ENCODE results near the gene CDH11.

DNA sequence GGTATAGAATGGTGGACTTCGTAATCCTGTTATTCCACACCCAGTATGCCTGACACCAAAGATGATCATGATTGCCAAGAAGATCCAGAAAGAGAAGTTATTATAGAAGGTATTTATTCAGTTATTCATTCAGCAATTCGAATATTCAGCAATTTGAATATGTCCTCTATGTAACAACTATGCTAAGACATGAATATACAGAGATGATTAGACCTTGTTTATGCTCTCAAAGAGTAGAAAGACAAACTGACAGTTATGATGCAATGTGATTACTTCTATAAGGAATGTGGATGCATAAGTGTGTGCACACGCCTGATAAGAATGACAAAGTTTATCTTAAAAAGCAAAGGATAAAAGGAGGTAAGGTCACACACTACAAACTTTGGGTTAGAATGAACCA lies 218.1 kb downstream of the CDH11 start:
- TF ChIP-seq MTA3 (IDR thresholded peaks at IDR 0.05; ENCODE audit: borderline replicate concordance) = no peak
- TF ChIP-seq CEBPB (tag; IDR thresholded peaks at IDR 0.05) = no peak
- TF ChIP-seq ZFP91 (CRISPR knock-in tag; IDR thresholded peaks at IDR 0.05) = no peak
- TF ChIP-seq HNRNPK (IDR thresholded peaks at IDR 0.05; ENCODE audit: low read depth, low read length, poor library complexity, severe bottlenecking) = no peak
- TF ChIP-seq TCF7L2 (IDR thresholded peaks at IDR 0.05; ENCODE audit: low read depth, low read length) = no peak
- TF ChIP-seq EZH2 (IDR thresholded peaks at IDR 0.05; ENCODE audit: borderline replicate concordance, low read depth, low read length) = no peak
- no peak for TF ChIP-seq RBM14 (IDR thresholded peaks at IDR 0.05; ENCODE audit: borderline replicate concordance, insufficient read depth, low read depth, low read length)
- TF ChIP-seq TARDBP (IDR thresholded peaks at IDR 0.05) = no peak

Data from K562 (cell line).